Measurements from ENCODE around the gene SRRD.

Gene SRRD

DNA sequence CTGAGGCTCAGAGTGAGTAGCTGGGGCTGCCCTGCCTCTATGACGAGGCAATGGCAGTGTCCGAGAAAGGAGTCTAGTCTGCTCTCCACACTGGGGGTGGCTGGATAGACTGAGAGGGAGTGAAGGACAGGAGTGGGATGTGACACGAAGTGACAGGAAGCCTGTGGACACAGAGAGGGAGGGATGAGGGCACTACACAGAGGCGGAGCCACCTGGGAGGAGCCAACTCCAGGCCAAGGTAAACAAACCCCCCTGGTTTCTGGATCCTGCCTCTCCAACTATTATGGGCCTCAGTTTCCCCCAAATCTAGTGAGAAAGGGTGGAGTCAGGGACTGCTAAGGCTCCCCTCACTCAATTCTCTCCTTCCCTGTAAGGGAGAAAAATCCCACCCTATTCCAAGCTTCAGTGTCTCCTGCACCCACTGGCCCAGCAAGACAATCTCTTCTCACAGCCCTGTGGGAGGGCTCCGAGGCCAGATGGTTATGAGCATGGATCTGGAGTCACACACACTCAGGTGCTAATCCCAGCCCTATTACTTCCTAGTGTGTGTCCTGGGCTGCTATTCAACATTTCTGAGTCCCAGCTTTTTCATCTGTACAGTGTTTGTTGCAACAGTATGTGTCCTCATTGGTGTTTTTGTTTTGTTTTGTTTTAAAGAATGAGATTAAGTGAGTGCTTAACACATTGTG is 29.7 kb upstream of the SRRD start:
- no peak for DNase-seq (ENCODE audit: low spot score)

DNA sequence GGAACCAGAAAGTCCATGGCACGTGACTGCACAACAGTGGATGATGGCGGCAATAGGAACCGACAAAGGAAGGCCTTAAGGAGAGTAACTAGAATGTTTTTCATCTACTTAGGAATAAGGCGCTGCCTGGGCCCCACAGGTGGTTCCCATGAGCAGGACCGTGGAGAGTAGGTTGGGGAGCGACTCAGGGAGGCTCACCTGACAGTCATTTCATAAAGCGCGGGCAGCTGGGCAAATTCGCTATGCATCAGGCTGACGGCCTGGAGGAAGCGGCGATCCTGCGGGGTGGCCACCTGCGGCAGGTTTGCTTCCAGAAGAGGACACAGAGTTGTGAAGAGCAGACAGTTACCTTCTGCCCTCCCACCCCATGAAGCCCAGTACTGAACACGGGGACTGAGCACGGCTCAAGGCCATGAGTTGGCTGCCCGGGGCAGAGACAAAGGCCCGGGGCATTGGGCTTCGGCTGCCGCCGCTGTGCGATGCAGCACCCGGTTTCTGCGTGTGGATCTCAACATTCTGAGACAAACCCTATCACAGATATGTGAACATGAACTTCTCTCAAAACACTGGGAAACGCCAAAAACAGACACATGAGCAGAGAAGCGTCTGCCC is 25.9 kb upstream of the SRRD start:
- DNase-seq (ENCODE audit: low spot score), result no peak

DNA sequence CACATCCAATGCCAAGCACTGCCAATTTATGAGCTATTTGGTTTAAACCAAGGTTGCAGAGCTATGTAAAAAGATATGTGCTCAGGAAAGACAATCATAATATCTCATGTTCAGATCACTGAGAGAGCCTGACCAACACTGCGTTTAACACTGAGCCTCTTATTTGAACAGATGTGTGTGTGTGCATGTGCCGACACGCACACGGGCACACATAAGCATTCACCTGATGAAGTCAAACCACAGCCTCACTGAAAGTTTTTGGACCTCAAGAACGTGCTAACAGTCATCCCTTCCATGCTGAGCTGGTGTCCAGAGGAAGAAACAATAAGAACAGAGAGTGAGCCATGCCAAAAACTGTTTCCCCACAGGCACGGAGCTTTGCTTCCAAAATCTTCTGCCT is 23.5 kb upstream of the SRRD start:
- DNase-seq (ENCODE audit: low spot score), result no peak

DNA sequence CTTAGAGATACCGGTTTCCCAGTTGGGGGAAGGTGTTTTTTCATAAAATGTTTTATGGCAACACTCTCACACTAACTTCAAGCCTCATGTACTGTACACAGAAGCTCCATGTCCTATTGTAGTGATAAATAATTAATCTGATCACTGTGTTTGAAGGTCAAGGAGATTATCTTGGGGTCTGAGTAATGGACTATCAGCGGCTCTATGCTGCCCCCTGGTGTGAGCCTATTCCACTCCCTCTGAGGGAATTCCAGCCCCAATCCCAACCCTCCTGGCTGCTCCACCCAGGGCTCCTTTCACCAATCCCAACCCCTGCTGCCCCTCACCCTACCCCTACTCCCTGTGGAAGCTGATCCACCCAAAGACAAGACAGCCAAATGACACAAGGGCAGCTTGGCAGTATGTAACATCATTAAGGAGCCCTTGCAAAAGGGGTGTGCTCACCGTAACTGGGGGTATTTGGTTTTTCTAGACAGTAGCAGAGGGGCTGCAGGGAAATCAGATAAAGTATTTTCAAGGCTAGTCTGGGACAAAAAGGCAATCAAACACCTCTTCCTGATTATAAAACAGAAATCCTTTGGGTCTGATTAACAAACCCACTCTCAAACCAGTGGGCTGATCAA is 22.4 kb upstream of the SRRD start:
- no peak for DNase-seq (ENCODE audit: low spot score)

DNA sequence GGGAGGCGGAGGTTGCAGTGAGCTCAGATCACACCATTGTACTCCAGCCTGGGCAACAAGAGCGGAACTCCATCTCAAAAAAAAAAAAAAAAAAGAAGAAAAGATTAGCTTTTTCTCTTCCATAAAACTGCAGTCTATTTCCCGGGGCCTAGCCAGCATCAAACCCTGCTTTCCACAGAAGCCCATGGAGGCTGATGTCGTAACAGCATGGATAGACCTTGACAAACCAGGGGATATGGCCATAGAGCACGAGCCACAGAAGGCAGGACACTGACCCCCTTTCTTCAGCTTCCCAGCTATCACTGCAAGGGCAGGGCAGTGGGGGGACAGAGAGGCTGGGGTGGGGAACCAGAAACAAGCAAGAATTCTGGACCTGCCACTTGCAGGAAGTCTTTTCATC is 21.6 kb upstream of the SRRD start:
- no peak for DNase-seq (ENCODE audit: low spot score)

DNA sequence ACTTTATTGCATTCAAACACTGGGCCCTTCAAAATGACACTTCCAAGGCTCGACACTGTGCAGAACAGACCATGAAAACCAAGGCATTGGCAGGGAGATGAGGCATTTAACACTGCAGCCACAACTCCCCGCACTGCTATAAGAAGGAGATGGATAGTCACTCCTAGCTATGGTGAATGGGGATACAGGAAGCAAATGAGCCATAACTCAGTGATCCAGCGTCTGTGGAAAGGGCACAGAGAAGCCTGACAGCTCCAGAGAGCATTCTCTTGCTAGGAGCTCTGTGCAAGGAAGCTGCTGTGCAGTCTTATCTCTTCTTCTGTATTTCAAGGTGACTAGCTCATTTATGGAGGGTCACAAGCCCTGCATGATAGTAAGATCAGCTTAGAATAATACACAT is 21.0 kb upstream of the SRRD start:
- no peak for DNase-seq (ENCODE audit: low spot score)

DNA sequence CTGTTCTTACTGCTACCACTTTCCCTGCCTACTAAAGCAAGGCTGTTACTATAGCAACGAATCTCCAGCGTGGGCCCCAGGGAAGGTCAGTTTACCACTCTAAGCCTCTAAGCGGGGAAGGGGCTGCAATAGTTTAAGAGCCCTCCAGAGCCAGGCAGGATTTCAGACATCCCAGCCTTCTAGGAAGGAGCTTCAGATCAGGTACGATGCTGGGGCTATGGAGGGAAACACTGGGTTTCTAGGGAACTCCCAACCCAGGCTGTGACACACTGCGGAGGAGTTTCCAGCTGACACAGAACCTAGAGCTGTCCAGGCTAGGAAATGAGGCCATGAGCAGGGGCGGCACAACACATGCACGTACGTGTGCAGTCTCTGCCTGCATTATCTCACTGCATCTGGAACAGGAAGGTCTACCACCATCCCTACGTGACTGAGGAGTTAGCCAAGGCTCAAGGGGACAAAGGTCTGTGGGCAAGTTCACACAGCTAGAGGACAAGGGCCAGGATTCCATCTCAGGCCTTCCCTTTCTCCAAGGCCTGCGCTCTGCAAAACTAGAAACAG is 20.5 kb upstream of the SRRD start:
- DNase-seq (ENCODE audit: low spot score), result no peak

DNA sequence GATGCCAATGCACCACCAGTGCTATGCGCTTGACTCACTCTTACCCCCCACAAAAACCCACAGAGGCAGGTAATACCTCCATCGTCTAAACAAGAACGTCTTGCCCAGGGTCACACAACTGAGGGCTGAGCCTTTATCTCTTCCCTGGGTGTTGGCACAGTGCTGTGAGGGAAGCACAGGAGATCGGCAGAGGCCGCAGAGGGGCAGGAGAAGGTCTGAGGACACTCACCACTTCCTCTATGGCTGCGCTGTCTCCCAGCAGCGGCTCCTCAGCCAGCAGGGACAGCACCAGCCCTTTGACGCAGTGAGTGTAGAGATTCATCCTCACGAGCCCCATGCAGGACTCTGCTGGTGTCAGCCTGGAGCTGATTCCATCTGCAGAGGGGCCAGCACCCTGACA is 20.0 kb upstream of the SRRD start:
- no peak for DNase-seq (ENCODE audit: low spot score)

DNA sequence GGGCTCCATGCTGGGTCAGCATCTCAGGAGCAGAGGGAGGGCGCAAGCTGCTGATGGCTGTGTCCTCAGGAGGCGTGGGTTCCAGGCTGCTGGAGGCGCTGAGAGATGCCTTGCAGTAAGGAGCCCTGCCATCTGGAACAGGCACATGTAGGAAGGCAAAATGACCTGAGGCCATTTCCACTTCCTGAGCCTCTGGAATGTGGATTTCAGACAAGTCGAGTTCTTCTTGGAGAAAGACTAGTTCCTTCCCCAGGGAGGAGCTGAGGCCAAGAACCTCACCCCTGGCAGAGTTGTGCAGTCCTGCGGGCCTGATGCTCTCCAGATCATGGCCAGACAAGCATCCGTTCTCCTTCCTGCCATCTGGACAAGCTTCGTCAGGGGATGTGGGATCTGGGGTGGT is 19.4 kb upstream of the SRRD start:
- DNase-seq (ENCODE audit: low spot score), result no peak

DNA sequence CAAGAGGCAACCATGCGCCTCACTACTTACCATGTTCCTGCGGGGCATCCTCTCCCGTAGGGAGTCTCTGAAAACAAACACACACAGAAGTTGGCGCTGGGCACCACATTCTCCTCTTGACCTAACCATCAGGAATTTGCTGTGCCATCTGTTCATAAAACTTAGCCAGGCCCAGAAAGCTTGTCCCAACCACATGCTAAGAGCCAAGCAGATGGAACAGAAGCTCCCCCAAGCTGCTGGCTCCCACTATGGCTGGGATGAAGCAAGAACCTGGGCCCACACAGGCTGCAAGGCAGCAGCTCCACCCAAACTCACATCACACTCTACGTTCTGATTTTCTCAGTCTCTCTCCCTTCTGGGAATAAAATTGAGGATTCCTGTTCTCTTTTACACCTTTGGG is 17.5 kb upstream of the SRRD start:
- no peak for DNase-seq (ENCODE audit: low spot score)

DNA sequence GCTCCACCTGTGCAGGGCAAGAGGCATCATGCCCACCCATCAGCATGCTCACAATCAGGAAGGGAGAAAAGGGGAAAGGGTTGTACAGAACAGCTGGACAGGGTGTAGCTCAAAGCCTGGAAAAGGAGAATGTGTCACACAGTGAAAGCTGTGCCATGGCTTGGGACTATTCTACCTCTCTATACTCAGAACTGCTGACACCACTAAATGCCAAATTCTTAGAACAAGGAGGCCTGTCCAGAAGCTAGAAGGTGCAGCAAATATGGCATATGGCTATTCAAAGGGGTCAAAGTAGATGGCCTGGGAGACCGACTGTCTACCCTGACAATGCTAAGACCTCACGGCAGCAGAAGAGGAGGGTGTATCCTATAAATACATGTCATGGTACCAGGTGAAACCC is 12.9 kb upstream of the SRRD start:
- no peak for DNase-seq (ENCODE audit: low spot score)

DNA sequence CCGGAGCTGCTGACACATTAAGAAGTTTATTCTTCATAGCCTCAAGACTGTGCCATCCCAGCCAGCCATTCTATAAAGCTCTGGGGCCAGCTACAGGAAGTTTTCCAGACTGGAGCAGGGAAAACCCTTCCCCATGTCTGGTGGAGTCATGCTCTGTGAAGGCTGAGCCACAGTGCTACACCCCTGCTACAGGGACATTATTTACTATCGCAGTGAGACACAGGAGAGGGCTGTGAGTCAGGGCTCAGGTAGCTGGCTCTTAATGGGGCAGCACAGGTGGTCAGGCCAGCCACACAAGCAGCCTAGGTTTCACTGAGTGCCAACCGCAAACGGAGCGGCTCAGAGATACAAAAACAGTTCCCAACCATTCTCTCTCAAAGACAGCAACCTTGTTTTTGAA is 12.2 kb upstream of the SRRD start:
- DNase-seq (ENCODE audit: low spot score), result peak; percentile 93

DNA sequence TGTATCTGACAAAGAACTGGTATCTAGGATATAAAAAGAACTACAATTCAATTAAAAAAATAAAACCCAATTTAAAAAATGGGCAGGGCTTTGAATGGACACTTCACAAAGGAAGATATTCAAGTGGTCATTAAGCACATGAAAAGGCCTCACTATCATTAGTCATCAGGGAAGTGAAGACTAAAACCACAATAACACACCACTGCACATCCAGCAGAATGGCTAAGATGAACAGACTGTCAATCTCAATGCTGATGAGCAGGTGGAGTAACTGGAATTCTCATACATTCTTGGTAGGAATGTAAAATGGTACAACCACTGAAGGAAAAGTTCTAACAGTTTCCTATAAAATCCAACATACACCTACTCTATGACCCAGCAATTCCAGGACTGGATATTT is 9.0 kb upstream of the SRRD start:
- peak; percentile 79 for DNase-seq (ENCODE audit: low spot score)

DNA sequence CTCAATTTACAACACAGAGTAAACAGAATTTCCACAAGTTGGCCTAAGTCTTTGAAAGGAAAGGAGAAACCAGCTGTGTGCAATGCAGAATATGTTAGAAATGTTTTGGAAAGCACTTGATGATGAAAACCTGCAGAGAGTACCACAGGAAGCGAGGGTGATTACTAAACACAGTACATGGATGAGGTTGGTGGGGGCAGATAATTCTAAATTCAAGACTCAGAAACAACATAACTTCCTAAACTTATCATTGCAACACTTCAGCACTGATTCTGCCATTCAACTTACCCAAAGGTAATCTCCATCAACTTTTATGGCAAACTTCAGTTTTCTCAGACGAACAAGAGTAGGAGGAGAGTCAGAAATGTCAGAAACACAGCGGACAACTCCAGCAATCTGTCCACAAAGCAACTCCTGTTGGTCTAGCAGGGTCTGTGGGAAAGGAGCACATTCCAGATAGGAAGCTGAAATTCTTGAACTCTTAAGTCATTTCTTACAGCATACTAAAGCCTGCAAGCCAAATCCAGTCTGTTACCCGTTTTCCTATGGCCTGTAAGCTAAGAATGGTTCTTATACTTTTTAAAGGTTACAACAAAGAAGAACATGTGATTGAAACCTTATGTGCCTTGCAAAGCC is 6.9 kb upstream of the SRRD start:
- DNase-seq (ENCODE audit: low spot score), result peak; percentile 46

DNA sequence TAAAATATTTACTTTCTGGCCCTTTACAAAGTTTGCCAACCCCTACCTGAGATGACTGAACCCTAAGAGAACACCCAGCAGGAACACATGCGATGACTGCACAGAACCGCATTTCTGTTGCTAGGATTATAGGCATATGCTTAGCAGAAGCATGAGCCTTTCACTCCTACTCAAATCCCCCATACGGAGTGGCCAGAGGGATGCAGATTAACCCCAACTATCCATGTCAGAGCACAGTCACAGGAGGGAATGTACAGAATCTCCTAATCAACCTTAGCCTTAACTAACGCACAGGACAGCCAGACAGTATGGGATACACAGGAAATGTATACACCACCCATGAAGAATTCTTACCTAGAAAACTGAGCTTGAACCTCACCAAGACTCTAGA is 6.3 kb upstream of the SRRD start:
- no peak for DNase-seq (ENCODE audit: low spot score)

DNA sequence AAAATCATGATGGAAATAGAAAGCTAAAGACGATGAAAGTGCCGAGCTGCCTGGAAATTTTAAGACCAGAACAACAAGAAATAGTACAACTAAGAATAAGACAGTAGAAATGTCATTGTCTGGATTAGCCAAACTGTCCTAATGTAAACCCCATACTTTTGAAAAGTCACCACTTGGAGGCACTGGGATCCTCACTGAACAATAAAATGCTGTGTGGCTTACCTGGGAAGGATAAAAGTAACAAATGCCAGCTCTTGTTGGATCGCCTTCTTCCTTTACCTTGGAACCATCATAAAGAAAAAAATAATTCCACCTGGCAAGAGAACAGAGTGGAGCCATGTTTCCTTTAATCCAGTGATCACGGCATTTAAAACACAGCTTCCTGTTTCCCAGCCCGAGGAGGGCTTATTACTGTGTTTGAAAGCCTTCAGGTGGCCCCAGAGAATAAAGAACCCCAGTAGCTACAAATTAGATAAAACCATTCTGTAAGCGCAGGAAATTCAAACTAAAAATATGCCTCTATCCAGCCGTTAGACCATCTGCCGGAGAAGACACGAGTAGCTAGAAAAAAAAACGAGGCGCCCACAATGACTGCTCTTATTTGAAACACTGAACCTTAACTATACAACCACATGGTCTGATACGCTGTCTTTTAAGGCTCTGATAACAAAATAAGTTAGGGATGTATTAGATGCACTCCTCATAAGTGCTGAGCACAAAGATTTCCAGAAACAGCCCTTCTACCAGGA is 4.5 kb upstream of the SRRD start:
- peak; percentile 3 for DNase-seq (ENCODE audit: low spot score)

DNA sequence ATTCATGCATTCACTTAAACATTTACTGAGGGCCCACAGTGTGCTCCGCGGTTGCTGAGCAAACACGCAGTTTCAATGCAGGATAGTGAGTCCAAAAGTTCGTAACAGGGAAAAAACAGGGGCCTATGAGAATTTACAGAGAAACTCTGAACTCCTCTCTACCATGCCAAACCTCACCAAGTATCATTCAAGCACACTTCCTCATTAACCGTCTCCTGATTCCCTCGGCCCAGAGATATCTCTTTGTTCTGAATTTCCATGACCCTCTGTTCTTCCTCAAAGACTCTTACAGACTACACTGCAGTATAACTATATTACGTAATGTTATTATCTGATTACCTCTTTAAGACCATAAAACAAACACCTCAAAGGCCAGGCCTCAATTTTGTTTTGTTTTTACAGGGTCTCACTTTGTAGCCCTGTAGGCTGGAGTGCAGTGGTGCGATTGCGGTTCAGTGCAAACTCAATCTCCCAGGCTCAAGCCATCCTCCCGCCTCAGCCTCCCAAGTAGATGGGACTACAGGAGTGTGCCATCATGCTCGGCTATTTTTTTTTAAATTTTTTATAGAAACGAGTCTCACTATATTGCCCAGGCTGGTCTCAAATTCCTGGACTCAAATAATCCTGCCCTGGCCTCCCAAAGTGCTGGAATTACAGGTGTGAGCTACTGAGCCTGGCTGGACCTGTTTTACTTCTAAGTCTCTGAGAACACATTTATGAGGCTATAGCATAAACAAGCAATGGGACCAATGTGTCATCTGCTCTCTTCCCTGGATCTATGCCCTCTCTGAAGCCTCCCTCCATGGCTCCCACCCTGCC is 3.7 kb upstream of the SRRD start:
- no peak for DNase-seq (ENCODE audit: low spot score)

DNA sequence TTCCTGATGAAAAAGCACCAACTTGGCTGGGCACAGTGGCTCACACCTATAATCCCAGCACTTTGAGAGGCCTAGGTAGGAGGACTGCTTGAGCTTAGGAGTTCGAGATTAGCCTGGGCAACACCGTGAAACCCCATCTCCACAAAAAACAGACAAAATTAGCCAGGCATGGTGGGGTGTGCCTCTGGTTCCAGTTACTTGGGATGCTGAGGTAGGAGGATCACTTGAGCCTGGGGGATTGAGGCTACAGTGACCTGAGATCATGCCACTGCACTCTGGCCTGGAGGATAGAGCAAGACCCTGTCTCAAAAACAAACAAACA is 3.1 kb upstream of the SRRD start:
- DNase-seq (ENCODE audit: low spot score), result no peak

DNA sequence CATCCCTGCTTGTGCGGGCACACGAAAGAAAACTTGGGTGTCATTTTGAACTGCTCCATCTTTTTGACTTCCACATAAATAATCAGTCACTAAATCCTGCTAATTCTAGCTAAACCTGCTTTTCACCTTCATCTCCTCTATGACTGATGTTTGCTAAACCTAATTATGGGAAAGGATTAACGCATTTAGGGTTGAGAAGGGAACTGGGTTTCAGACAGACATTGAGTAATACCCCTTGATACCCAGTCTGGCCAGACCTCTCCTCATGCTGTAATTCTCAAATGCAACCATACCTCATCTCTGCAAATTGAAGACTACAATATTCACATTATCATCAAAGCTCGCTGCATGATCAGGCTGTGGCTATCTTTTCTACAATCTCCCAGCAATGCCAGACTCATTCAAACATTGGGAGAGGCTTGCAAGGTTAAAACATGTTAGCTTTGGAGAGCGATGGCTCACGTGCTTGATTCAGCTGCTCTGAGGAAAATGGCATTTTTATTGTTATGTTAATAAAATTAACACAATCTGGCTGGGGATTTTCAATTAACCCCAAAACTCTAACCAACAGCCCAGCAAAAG is 2.5 kb upstream of the SRRD start:
- no peak for DNase-seq (ENCODE audit: low spot score)

DNA sequence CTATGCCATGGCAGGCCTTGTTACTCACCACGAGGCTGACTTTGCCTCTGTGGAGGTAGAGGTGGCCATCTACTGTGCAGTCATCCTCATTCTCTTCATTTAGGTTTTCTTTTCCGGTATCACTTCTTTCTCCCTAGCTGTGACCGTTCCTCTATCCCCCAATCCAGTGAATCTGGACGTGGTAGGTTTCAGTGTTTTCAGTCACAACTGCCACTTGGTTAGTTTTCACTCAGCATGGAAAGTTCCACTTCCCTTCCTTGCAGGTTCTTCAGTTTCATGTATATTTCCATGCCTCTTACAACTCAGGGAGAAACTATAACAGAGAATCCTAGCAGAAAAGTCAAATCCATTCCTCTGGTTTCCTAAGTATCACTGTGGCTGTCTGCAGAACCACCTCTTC is 2.0 kb upstream of the SRRD start:
- DNase-seq (ENCODE audit: low spot score), result no peak

DNA sequence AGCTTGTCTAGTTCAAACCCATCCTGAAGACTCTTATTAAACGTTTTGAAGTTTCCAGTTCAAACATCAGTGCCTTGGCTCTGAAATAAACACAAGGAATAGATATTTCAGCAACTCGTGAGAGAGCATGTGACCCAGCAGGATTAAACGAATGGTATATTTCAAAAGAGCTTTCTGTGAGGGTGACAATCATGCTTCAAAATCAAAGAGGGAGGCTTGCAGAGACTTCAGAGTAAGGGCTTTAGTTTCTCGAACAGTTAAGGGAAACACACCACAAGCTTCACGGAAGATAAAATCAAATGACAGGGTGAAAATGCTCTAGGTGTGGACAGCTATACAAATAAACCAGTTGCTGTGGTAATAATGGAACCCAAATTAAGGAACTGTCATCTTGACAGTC is 1.5 kb upstream of the SRRD start:
- no peak for DNase-seq (ENCODE audit: low spot score)
